ENCODE data around the gene TP63.
"Not testable (repeated sequence)": the region's sequence is repeated elsewhere in the genome, so short reads cannot be mapped to it uniquely, and the experiment has no call there.

Gene TP63

DNA sequence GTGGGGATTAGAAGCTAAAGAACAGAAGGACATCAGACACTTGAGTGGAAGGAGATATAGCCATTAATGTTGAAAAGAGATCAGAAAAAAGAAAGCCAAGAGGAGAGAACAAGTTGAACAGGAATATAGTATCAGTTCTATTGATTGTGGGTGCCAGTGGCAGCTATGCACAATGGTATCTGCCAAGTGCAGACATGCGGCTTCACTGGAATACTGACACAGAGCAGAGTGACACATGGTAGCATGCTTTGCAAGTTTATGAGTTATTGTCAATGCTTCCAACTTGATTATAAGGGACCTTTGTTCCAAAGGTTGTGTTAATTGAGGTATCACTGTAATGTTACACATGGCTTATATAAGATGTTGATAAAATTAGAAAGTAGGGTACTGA, 42.0 kb upstream of the TP63 start:
- no peak overlapping the region for H3K4me3 ChIP-seq (ENCODE audit: low read depth, low read length)
- DNase-seq (ENCODE audit: low read depth) = no peak
- TF ChIP-seq, protein P1, sequence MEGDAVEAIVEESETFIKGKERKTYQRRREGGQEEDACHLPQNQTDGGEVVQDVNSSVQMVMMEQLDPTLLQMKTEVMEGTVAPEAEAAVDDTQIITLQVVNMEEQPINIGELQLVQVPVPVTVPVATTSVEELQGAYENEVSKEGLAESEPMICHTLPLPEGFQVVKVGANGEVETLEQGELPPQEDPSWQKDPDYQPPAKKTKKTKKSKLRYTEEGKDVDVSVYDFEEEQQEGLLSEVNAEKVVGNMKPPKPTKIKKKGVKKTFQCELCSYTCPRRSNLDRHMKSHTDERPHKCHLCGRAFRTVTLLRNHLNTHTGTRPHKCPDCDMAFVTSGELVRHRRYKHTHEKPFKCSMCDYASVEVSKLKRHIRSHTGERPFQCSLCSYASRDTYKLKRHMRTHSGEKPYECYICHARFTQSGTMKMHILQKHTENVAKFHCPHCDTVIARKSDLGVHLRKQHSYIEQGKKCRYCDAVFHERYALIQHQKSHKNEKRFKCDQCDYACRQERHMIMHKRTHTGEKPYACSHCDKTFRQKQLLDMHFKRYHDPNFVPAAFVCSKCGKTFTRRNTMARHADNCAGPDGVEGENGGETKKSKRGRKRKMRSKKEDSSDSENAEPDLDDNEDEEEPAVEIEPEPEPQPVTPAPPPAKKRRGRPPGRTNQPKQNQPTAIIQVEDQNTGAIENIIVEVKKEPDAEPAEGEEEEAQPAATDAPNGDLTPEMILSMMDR (IDR thresholded peaks at IDR 0.05; ENCODE audit: low read depth, low read length, missing control alignments) = no peak

DNA sequence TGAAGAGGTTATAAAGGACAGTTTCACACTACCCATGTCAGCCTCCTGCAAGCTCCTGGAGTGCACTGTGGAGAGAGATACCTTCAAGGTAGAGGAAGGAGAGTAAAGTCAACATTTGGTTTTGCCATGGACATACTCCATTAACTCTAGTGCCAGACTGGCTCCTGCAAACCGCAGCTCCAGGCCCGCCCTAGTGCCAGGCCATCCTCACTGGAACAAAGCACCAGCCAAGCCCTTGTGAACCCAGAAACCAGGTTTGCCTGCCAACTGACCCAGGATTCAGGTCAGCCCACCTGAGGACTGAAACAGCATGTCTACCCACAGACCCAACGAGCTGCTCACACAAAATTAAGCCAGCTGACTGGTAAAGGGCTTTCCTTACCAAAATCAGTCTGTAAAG, 41.0 kb upstream of the TP63 start:
- TF ChIP-seq, protein P1 (IDR thresholded peaks at IDR 0.05; ENCODE audit: low read depth, low read length, missing control alignments) = no peak
- DNase-seq (ENCODE audit: low read depth) = no peak
- H3K4me3 ChIP-seq (ENCODE audit: low read depth, low read length) = no peak overlapping the region

DNA sequence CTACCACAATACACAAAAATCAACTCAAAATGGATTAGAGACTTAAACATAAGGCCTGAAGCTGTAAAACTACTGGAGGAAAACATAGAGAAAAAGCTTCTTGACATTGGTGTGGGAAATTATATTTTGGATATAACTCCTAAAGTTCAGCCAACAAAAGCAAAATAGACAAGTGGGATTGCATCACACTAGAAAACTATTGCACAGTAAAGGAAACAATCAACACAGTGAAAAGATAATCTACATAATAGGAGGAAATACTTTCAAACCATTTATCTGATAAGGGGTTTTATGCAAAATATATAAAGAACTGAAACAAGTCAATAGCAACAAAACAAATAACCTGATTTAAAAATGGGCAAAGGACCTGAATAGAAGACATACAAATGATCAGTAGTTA, 37.6 kb upstream of the TP63 start:
- TF ChIP-seq, protein P1 (IDR thresholded peaks at IDR 0.05; ENCODE audit: low read depth, low read length, missing control alignments) = no peak
- no peak overlapping the region for H3K4me3 ChIP-seq (ENCODE audit: low read depth, low read length)
- DNase-seq (ENCODE audit: low read depth) = no peak

DNA sequence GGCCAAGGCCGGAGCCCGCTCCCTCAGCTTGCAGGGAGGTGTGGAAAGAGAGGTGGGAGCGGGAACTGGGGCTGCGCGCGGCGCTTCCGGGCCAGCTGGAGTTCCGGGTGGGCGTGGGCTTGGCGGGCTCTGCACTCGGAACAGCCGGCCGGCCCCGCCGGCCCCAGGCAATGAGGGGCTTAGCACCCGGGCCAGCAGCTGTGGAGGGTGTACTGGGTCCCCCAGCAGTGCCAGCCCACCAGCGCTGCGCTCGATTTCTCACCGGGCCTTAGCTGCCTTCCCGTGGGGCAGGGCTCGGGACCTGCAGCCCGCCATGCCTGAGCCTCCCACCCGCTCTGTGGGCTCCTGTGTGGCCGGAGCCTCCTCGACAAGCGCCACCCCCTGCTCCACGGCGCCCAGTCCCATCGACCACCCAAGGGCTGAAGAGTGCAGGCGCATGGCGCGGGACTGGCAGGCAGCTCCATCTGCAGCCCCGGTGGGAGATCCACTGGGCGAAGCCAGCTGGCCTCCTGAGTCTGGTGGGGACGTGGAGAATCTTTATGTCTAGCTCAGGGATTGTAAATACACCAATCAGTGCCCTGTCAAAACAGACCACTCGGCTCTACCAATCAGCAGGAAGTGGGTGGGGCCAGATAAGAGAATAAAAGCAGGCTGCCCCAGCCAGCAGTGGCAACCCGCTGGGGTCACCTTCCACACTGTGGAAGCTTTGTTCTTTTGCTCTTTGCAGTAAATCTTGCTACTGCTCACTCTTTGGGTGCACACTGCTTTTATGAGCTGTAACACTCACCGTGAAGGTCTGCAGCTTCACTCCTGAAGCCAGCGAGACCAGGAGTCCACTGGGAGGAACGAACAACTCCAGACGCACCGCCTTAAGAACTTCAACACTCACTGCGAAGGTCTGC, 34.9 kb upstream of the TP63 start:
- not testable (repeated sequence) for H3K4me3 ChIP-seq (ENCODE audit: low read depth, low read length); DNase-seq (ENCODE audit: low read depth)

DNA sequence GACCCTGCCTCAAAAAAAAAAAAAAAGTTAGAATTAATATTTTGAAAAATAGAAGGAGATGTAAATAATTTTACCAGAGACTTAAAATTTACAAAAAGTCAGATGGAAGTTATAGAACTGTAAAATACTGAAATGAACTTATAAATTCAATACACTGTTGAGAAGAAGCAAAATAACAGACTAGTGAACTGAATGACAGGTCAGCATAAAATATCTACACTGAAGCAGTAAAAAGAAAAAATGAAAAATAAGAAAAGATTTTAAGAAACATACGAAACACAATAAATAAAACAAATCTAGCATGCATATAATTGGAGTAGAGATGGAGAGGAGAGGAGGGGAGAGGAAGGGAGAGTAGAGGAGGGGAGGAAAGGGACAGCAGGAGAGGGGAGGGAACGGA, 33.3 kb upstream of the TP63 start:
- TF ChIP-seq, protein P1 (IDR thresholded peaks at IDR 0.05; ENCODE audit: low read depth, low read length, missing control alignments) = no peak
- no peak overlapping the region for H3K4me3 ChIP-seq (ENCODE audit: low read depth, low read length)
- no peak for DNase-seq (ENCODE audit: low read depth)

DNA sequence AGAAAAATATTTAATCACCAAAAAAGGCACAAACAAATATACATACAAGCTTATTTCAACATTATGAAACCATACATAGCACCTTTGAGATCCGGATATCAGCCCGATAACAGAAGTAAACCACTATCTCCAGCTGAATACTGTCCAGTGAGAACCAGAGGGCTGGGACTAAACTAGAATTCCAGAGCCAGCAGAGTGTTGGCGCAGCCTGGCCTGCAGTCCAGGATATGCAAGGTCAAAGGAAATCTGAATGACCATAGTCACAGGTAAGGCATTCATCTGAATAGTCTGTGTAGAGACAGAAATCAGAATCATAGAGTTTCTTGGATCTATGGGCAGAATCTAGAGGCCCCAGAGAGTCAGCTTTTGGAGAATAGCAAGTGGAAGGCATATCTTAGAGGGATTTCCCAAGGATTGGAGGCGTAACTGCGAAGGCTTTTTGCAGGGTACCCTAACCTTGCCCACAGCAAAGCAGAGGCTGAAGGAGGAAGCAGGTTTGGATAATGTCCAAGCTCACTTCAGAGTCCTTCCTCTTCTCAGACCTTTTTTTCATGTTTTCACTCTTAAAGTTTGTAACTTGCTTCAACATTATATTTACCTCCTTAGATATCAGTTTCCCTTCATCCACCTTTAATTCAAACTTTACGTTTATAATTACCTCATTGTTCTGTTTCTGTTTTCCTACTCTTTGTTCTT, 32.5 kb upstream of the TP63 start:
- DNase-seq (ENCODE audit: low read depth) = no peak
- H3K4me3 ChIP-seq (ENCODE audit: low read depth, low read length) = no peak overlapping the region
- TF ChIP-seq, protein P1 (IDR thresholded peaks at IDR 0.05; ENCODE audit: low read depth, low read length, missing control alignments) = no peak

DNA sequence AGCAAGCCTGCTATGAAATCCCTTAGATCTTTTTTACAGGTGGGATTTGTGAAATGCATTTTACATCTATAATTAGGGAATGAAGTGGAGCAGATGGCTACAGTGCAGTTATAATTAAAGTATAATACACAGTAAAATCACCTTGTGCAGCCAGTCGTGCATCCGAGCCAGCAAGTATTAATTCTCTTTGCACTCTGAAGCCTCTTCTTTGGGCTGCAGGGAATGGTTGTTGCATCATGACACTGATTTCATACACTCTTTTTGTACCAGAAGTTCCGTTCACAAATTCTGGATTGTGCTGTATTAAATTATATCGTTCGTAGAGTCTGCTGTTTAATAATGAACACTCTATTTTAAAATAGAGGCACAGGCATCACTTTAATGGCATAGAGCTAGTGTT, 28.7 kb upstream of the TP63 start:
- no peak for DNase-seq (ENCODE audit: low read depth)
- H3K4me3 ChIP-seq (ENCODE audit: low read depth, low read length) = no peak overlapping the region
- TF ChIP-seq, protein P1 (IDR thresholded peaks at IDR 0.05; ENCODE audit: low read depth, low read length, missing control alignments) = no peak

All from GM12864 (cell line).